ENCODE measurements around the gene TEX14.
A peak's percentile ranks its signal among the peaks of the same experiment; 100 is the strongest.
"Not testable (repeated sequence)": the region's sequence is repeated elsewhere in the genome, so short reads cannot be mapped to it uniquely, and the experiment has no call there.

TEX14 gene

GRCh38 chr17:58595194-58595792, 96.6 kb downstream of the TEX14 start:
- DNase-seq = no peak

- no peak for DNase-seq
Observed at GRCh38 chr17:58593123-58593522, 98.7 kb downstream of the TEX14 start.

DNA sequence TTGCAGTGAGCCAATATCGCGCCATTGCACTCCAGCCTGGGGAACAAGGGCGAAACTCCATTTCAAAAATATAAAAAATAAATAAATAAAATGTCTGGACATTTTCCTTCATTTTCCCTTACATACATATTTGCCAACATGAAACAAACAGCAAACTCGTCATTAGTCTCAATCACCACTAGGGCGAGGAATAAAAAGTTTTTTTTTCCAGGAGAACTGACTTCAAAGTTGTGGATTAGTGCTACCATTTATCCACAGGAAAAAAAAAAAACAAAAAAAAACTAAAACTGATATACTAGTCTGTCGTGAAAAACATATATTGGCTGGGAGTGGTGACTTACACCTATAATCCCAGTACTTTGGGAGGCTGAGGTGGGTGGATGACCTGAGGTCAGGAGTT, 100.4 kb downstream of the TEX14 start:
- no peak for DNase-seq

DNA sequence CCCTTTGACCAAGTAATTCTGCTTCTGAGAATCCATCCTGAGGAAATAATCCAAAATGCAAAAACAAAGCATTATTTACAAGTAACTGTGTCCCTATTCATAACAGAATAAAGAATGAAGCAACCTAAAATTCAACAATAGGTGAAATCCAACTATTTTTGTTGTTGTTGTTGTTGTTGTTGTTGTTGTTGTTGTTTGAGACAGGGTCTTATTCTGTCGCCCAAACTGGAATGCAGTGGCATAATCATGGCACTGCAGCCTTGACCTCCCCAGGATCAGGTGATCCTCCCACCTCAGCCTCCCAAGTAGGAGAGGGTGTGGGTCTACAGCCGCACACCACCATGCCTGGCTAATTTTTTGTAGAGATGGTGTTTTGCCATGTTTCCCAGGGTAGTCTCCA, 101.5 kb downstream of the TEX14 start:
- no peak for DNase-seq

DNA sequence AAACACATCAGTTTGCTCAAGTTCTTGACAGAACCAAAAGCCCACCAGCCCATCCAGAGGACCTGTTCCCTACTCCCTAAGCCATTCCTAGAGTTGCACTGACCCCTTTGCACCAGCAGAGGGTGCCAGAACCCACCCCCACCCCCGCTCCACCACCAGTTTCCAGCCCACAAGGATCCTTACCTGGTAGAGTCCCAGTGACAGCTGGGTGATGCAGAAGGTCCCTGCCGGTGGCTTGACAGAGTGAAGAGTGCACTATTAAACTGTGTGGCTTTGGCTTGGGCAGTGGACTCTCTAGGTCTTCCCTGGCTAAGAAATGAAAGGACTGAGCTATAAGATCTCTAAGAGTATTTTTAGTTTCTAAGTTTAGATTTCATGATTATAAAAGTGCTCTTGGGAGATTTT, 104.1 kb downstream of the TEX14 start:
- DNase-seq = peak; percentile 21 to 44

DNA sequence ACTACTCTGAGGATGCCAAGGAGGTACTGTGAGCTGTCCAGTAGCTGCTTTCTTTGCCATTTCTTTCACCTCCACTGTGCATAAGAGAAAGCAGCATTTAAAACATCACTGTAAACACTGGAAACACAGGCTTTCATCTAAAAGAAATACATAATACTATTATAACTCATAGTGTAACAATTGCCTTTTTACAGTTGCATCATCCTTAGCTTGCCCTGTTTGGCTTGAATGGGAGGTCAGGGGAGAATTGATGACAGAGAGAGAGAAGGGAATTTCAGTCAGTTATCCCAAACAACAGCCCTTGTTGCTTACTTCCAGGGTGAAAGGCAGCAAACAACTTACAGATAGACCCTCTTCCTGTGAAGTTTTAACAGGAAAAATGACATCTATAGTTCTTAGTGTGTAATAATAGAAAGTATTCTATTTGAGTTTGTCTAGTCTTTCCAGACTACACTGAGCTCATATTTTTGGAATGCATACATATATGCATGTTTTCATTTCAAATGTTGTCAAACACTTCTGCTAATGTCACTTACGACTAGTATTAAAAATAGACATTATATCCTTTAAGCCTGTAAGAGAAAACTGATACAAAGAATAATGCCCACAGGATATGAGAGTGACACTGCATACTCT, 105.7 kb downstream of the TEX14 start:
- DNase-seq = no peak

GRCh38 chr17:58585554-58585953, 106.3 kb downstream of the TEX14 start:
- no peak for DNase-seq

DNA sequence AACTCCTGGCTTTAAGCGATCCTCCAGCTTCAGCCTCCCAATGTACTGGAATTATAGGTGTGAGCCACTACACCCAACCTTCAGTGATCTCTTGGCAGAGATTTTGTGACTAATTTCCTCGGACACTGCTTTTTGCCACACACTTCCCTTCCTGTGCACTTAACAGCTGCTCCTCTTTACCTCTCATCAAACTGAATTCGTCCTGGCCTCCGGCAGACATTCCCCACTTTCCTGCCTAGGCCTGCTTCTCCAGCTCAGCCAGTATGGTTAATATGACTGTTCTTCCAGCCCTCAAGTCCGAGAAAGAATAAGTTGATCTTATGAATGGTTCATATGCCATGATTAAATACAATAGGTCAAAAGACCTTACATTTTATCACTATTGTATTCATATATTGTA, 108.4 kb downstream of the TEX14 start:
- no peak for DNase-seq

- DNase-seq = not testable (repeated sequence)
Observed at GRCh38 chr17:58582718-58583117, 109.1 kb downstream of the TEX14 start.

DNA sequence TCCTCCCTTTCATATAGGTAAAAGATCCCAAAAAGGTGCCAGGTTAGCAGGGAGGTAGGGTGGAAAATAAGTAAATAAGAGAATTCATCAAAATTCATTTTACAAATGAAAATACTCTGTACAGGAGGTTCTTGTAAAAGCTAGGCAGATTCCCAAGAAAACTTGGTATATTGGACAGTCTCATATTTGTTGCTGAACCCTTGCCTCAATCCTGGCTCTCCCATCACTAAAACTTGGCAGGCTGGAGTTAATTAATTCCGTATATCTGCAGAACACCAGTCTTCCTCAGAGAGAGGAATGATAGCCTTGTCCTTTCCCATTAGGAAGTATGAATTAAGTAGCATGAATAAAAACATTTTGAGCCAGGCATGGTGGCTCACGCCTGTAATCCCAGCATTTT, 111.2 kb downstream of the TEX14 start:
- DNase-seq = no peak

GRCh38 chr17:58577696-58578095, 114.1 kb downstream of the TEX14 start:
- DNase-seq = peak; percentile 56 to 66

DNA sequence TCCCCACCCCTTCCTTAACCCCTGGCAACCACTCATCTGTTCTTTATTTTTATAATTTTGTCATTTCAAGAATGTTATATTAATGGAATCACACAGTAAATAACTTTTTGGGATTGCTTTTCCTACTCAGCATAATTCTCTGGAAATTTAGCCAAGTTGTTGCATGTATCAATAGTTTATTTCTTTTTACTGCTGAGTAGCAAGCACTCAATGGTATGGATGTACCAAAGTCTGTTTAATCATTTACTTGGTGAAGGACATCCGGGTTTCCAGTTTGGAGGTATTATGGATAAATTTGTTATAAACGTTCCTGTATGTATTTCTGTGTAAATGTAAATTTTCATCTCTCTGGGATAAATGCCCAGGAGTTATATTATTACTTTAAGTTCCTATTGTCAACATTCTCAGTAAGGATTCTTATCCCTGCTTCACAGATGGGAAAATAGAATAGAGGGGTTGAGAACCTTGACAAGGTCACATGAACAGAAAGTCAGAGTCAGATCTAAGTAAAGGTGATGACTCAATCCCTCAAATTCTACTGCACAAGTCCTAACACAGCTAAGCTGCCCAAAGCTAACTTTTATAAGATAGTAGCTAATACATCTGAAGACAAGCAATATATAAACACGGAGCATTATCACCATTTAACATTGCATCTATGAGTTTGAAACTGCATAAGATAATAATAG, 115.0 kb downstream of the TEX14 start:
- no peak for DNase-seq

DNA sequence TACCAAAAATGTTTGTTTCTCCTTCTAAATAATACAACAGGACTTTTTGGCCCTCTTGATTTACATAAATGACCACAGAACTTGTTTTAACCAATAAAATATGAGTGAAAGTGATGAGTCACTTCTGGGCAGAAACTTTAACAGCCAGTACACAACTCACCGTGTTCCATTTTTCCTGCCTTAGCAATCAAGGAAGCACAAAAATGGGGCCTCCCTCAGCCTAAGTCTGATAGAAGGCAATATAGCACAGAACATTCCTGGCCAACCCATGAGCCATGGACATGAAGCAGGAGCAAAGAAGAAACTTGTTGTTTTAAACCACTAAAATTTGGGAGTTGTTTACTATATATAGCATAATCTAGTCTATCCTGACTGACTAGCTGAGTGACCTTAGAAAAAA, 116.3 kb downstream of the TEX14 start:
- no peak for DNase-seq

- no peak for DNase-seq
Observed at GRCh38 chr17:58574025-58574424, 117.8 kb downstream of the TEX14 start.

GRCh38 chr17:58572846-58573245, 119.0 kb downstream of the TEX14 start:
- DNase-seq = no peak

- no peak for DNase-seq
Observed at GRCh38 chr17:58570758-58571157, 121.1 kb downstream of the TEX14 start.

- DNase-seq = peak; percentile 84 to 85
Observed at GRCh38 chr17:58569196-58569595, 122.6 kb downstream of the TEX14 start.

DNA sequence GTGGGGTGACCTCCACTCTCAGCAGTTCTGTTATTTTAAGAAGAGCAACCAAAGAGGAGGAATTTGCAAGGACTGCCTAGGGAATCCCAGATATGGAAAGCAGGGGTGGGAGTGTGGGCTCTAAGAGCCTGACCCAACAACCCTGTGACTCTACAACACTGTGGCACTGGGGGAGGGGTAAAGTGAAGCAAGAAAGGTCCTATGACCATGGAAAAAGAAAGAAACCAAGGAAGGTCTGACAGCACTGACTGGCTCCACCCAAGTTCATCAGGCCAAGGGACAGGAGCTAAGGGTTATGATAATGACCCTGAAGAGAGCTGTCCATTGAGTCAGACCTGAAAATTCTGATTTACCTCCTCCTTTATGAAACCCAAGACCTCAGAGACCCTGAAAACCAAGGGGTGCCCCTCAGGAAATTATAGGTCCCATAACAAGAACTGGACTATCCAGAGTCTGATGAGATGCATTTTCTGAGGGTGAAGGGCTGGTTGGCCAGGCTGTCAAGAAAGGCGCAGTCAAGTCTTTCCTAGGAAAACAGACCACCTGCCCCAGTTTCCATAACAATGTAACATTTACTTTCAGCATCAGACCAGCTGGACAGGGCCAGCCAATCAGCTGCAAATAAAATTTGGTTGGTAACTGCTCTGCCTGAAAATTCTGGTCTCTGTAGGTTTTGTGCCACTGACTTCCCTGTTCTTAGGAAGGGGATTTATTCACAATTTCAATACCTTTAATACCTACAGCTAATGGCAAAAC, 123.6 kb downstream of the TEX14 start:
- DNase-seq = peak; percentile 37 to 60

DNA sequence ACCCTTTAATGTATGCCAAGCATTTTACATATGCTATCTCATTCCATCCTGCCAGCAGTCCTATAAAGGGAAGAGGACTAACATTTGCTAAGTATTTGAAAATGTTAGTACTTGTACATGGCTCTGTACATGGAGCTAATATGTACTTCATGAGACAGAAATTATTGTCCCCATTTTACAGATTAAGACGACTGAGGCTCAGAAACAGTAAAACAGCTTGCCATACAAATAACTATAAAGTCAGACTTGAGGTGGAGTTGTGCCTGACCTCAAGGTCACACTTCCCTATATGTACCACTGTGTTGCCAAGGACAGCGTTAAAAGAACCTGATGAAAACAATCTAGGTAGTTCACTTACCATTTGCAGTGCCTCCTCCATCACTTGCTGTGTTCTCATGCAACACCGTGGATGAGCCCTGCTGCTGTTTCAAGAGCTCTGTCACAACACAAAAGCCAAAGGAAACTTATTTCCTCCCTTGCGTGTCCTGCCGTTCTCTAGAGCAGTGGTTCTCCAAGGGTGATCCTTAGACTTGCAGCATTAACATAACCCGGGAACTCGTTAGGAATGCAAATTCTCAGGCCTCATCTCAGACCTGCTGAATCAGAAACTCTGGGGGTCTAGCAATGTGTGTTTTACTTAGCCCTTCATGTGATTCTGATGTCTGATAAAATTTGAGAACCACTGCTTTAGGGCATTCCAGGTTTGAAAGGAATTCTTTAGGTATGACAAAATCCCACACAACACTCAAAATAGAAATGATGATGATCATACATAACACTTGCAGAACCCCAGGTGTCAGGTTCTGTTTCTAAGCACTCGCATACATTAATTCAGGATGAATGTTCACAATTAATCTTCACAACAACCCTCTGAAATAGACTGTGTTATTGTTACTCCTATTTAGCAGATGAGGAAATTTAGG, 126.2 kb downstream of the TEX14 start:
- no peak for DNase-seq

- DNase-seq = no peak
Observed at GRCh38 chr17:58564971-58565370, 126.9 kb downstream of the TEX14 start.

GRCh38 chr17:58564243-58564642, 127.6 kb downstream of the TEX14 start:
- DNase-seq = no peak

- no peak for DNase-seq
Observed at GRCh38 chr17:58560511-58560910, 131.3 kb downstream of the TEX14 start.

DNA sequence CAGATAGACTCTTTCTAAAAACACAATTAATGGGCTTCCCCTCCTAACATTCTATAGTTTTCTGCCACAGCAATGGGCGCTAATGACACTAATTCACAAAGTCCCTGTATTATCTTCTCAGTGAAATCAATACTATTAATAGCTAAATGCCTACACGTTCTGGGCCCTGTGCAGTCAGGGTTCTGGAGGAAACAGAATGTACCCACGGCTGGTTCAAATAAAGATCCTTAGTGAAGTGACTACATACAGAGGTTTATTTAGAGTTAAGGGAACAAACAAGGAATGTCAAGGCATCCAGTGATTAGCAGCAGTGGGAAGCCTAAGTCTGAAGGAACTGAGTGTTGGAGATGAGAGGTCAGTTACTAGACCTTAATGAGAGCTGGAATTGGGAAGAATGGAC, 133.9 kb downstream of the TEX14 start:
- no peak for DNase-seq

Data from AML-193 (cell line).